Kidney (tissue), 14 donors: ENCODE results near the gene TMEM18. TPM values are rescaled to one million over a fixed set of nuclear protein-coding genes. Genes with fewer than 3 reads are reported as not detected.

Experiments
- DNase-seq, 5 donors: peaks; one replicate each; pipeline ENCODE4 v3.0.0-alpha.2; 2013 to 2020
- FAIRE-seq: peaks from 2 replicates; lab custom pipeline; 2012; peaks lifted over from hg19 to GRCh38; lab: Jason Lieb, UNC
- H3K27ac ChIP-seq, 2 donors: one replicate each; pipeline ENCODE4 v1.7.0; 2013; ENCODE audit warnings: low read depth in 2 of 2, low read length in 2 of 2, inconsistent platforms in 1 of 2
- H3K27me3 ChIP-seq: one replicate; pipeline ENCODE4 v1.7.1; 2013; ENCODE audit warnings: low read length, inconsistent platforms; ENCODE audit not compliant: control insufficient read depth, insufficient read depth
- H3K36me3 ChIP-seq, 3 donors: one replicate each; pipeline versions ENCODE4 v1.7.0 to v1.7.1; 2013; ENCODE audit warnings: low read length in 3 of 3, control low read depth in 1 of 3, inconsistent platforms in 1 of 3; ENCODE audit not compliant: insufficient read depth in 3 of 3, control insufficient read depth in 2 of 3
- H3K4me1 ChIP-seq, 3 donors: one replicate each; pipeline versions ENCODE4 v1.7.0 to v1.7.1; 2013; ENCODE audit warnings: low read length in 3 of 3, inconsistent platforms in 1 of 3, low read depth in 1 of 3; ENCODE audit not compliant: control insufficient read depth in 2 of 3, insufficient read depth in 2 of 3
- H3K4me3 ChIP-seq, 3 donors: one replicate each; pipeline versions ENCODE4 v1.7.0 to v1.8.1; 2013; ENCODE audit warnings: low read length in 3 of 3, control low read depth in 1 of 3, inconsistent platforms in 1 of 3
- H3K9ac ChIP-seq, 3 donors: one replicate each; pipeline versions ENCODE4 v1.7.0 to v1.7.1; 2013; ENCODE audit warnings: low read length in 3 of 3, control low read depth in 1 of 3, inconsistent platforms in 1 of 3
- H3K9me3 ChIP-seq, 3 donors: one replicate each; pipeline versions ENCODE4 v1.7.0 to v1.7.1; 2013; ENCODE audit warnings: low read length in 3 of 3, control low read depth in 1 of 3, inconsistent platforms in 1 of 3; ENCODE audit not compliant: control insufficient read depth in 2 of 3, insufficient read depth in 1 of 3
- intact Hi-C: fragments of 100-400 bp; cut with DNase I; formaldehyde crosslinking; loops from one replicate; pipeline ENCODE4 v1.11.1; 2022
- polyA plus RNA-seq: library from polyadenylated mRNA; stranded (reverse); fragments of 350-450 nt; fragmentation: Illumina TruSeq; extraction: RNeasy Lipid Tissue Mini Kit (QIAGEN cat#74804); gene quantifications from one replicate; pipeline ENCODE4 v1.2.3, GENCODE V29; 2014; ENCODE audit warnings: low read depth, low replicate concordance; ENCODE audit not compliant: insufficient read depth
- total RNA-seq: library from RNA; stranded (reverse); fragmentation: NEBNext Ultra II Directional; extraction: Animal tissue kit (Norgen Biotek cat#: 25700); gene quantifications from one replicate; pipeline ENCODE4 v1.2.1, GENCODE V29; 2021
- TF ChIP-seq, protein P1 (sequence below): IDR thresholded peaks from 3 replicates; pipeline ENCODE4 v1.5.1; 2012; ENCODE audit warnings: mild to moderate bottlenecking, moderate library complexity, borderline replicate concordance; ENCODE audit not compliant: insufficient read depth; ENCODE audit errors: extremely low read depth
- donor health status: control.
- donor health status: control.
- donor health status: control.
- donor health status: control.
- donor health status: control.
- donor health status: DM: yes; HTN: yes; CAD: no.
- donor health status: Normal renal cell carcinoma (clear cell type).

Gene TMEM18
- total and polyA plus RNA-seq, 2 donors from 2014 or later: 24.0 to 29.7 TPM

GRCh38 chr2:621303-622099 lies 55.7 kb downstream of the TMEM18 start:
- no peak for FAIRE-seq
- intact Hi-C loops: no loop called here
- H3K9me3 ChIP-seq: peaks cover 0 to 6% (median 4%) of the 10 kb centered on the region in 3 donors

GRCh38 chr2:620471-621302 lies 56.5 kb downstream of the TMEM18 start:
- Histone ChIP-seq H3K9ac (no peak overlapping the region), H3K36me3 (no peaks in the 10 kb centered on the region), H3K4me3 (no peak overlapping the region), H3K27ac (no peak overlapping the region), H3K27me3 (no peaks in the 10 kb centered on the region), H3K9me3 (peaks cover 0 to 6% (median 4%) of the 10 kb centered on the region in 3 donors), H3K4me1 (no peaks in the 10 kb centered on the region)
- intact Hi-C loops: no loop called here
- DNase-seq (peak in 2 of 5 donors; percentile 44 to 59), FAIRE-seq (no peak)
- TF ChIP-seq, protein P1, sequence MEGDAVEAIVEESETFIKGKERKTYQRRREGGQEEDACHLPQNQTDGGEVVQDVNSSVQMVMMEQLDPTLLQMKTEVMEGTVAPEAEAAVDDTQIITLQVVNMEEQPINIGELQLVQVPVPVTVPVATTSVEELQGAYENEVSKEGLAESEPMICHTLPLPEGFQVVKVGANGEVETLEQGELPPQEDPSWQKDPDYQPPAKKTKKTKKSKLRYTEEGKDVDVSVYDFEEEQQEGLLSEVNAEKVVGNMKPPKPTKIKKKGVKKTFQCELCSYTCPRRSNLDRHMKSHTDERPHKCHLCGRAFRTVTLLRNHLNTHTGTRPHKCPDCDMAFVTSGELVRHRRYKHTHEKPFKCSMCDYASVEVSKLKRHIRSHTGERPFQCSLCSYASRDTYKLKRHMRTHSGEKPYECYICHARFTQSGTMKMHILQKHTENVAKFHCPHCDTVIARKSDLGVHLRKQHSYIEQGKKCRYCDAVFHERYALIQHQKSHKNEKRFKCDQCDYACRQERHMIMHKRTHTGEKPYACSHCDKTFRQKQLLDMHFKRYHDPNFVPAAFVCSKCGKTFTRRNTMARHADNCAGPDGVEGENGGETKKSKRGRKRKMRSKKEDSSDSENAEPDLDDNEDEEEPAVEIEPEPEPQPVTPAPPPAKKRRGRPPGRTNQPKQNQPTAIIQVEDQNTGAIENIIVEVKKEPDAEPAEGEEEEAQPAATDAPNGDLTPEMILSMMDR: no peak

More at GRCh38 chr2:621303-622099, 55.7 kb downstream of the TMEM18 start:
- H3K36me3 ChIP-seq: no peaks in the 10 kb centered on the region
- no peaks in the 10 kb centered on the region for H3K4me1 ChIP-seq
- no peak overlapping the region for H3K9ac ChIP-seq
- TF ChIP-seq, protein P1: no peak
- no peak overlapping the region for H3K27ac ChIP-seq
- no peaks in the 10 kb centered on the region for H3K27me3 ChIP-seq
- DNase-seq: no peak
- no peak overlapping the region for H3K4me3 ChIP-seq

GRCh38 chr2:620004-620403 lies 57.2 kb downstream of the TMEM18 start:
- Histone ChIP-seq H3K36me3 (no peaks in the 10 kb centered on the region), H3K9ac (no peak overlapping the region), H3K27ac (no peak overlapping the region), H3K9me3 (peaks cover 0 to 6% (median 4%) of the 10 kb centered on the region in 3 donors), H3K4me1 (no peaks in the 10 kb centered on the region), H3K4me3 (peak overlapping the region in 1 of 3 donors; percentile 12), H3K27me3 (no peaks in the 10 kb centered on the region)
- intact Hi-C loops: no loop called here
- FAIRE-seq: no peak
- peak in 3 of 5 donors; percentile 60 to 72 (median 71) for DNase-seq
- TF ChIP-seq, protein P1: no peak
